HFF-Myc (cell line): ENCODE data around the gene TIMM8B.

Experiments
- DNase-seq: peaks from one replicate; pipeline ENCODE4 v3.0.0-alpha.2; 2011; ENCODE audit warnings: low read depth; ENCODE audit errors: extremely low read depth
- H3K4me3 ChIP-seq: replicated peaks from 2 replicates; pipeline ENCODE4 v1.5.1; 2011; ENCODE audit warnings: low read depth, mild to moderate bottlenecking, control low read depth, low read length
- TF ChIP-seq, protein P1 (sequence below): IDR thresholded peaks from 2 replicates; pipeline ENCODE4 v1.5.1; 2012; ENCODE audit warnings: mild to moderate bottlenecking, low read depth, low read length, control low read depth; ENCODE audit errors: missing control alignments

The TIMM8B gene

DNA sequence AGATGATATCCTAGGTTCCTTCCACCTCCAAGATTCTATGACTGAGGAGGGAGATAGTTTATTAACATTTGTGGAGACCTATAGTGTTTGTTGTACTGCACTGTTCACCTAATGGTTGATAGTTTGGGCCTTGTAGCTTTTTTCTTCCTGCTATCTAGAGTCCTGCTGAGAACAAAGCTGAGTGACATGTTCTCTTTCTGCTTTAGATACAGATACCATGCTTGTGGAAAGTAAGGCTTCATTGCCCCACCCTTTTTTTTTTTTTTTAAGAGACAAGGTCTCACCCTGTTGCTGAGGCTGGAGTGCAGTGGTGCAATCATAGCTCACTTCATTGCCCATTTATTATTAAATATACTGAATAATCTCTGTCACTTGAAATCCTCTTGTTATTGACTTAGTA lies 49.0 kb downstream of the TIMM8B start:
- no peak for DNase-seq
- H3K4me3 ChIP-seq, result no peak overlapping the region
- TF ChIP-seq, protein P1, sequence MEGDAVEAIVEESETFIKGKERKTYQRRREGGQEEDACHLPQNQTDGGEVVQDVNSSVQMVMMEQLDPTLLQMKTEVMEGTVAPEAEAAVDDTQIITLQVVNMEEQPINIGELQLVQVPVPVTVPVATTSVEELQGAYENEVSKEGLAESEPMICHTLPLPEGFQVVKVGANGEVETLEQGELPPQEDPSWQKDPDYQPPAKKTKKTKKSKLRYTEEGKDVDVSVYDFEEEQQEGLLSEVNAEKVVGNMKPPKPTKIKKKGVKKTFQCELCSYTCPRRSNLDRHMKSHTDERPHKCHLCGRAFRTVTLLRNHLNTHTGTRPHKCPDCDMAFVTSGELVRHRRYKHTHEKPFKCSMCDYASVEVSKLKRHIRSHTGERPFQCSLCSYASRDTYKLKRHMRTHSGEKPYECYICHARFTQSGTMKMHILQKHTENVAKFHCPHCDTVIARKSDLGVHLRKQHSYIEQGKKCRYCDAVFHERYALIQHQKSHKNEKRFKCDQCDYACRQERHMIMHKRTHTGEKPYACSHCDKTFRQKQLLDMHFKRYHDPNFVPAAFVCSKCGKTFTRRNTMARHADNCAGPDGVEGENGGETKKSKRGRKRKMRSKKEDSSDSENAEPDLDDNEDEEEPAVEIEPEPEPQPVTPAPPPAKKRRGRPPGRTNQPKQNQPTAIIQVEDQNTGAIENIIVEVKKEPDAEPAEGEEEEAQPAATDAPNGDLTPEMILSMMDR, result no peak
